HepG2 (cell line): ENCODE measurements around the gene HSPB8. TPM values are rescaled to one million over a fixed set of nuclear protein-coding genes. Genes with fewer than 3 reads are reported as not detected.

Experiments used
- ATAC-seq: fragments of 200-7000 bp; cut with Tn5 transposase; 3 replicates; pipeline ENCODE4 v1.9.1; 2020; ENCODE audit warnings: mild to moderate bottlenecking, moderate library complexity
- BruUV-seq: library from RNA; stranded (reverse); fragments of 400-500 nt; replicated peaks from 2 replicates; lab custom pipeline; 2021; lab: Mats Ljungman, UMichigan
- CTCF ChIA-PET: fragments of 300-600 bp; formaldehyde crosslinking; extraction: SDS; loops from one replicate; lab custom pipeline; 2021; ENCODE audit warnings: low total read pairs, inconsistent platforms, low intra/inter-chr PET ratio; lab: Yijun Ruan, JAX
- POLR2A ChIA-PET: fragments of 350-600 bp; sonication (Branson Sonifier 250); formaldehyde crosslinking; loops from one replicate; lab custom pipeline; 2020; ENCODE audit warnings: antibody characterized with exemption, inconsistent platforms; lab: Yijun Ruan, JAX
- DNase-seq: peaks from one replicate; pipeline ENCODE4 v3.0.0-alpha.2; 2015; ENCODE audit warnings: low spot score
- FAIRE-seq: peaks from 3 replicates; lab custom pipeline; 2011; peaks lifted over from hg19 to GRCh38; lab: Jason Lieb, UNC
- H2AFZ ChIP-seq: one replicate; pipeline ENCODE4 v1.6.1; 2011; ENCODE audit warnings: low read length, inconsistent platforms
- H3K27ac ChIP-seq: fragments of 300-600 bp; 3 replicates; pipeline ENCODE4 v1.8.0; 2011; ENCODE audit warnings: mixed run types, mild to moderate bottlenecking, mixed read lengths, low read length, inconsistent platforms; ENCODE audit not compliant: insufficient read depth; ENCODE audit errors: extremely low read length
- H3K27me3 ChIP-seq, 2 experiments: fragments of 200-600 bp in 1 of 2; 2 replicates in 1 of 2; 3 replicates in 1 of 2; pipeline versions ENCODE4 v1.6.0 to v1.8.0; 2011; ENCODE audit warnings: low read length in 2 of 2, mild to moderate bottlenecking in 2 of 2, moderate library complexity in 2 of 2, inconsistent platforms in 1 of 2; ENCODE audit not compliant: insufficient read depth in 2 of 2, control insufficient read depth in 1 of 2
- H3K36me3 ChIP-seq, 2 experiments: fragments of 200-600 bp in 1 of 2; replicated peaks in 1 of 2; 2 replicates in 1 of 2; 3 replicates in 1 of 2; pipeline versions ENCODE4 v1.5.1 to v1.8.0; 2011; ENCODE audit warnings: low read length in 2 of 2, inconsistent platforms in 1 of 2; ENCODE audit not compliant: insufficient read depth in 2 of 2, control insufficient read depth in 1 of 2
- H3K4me1 ChIP-seq: 2 replicates; pipeline ENCODE4 v1.5.1; 2012; ENCODE audit warnings: low read length, inconsistent platforms; ENCODE audit not compliant: insufficient read depth
- H3K4me2 ChIP-seq: 2 replicates; pipeline ENCODE4 v1.6.0; 2011; ENCODE audit warnings: low read depth, low read length, inconsistent platforms
- H3K4me3 ChIP-seq, 3 experiments: fragments of 200-600 bp in 1 of 3; sonication (generic), shearing (Covaris generic) in 1 of 3; replicated peaks in 1 of 3; 2 replicates each; pipeline ENCODE4 v1.5.1; 2011 to 2016; ENCODE audit warnings: low read length in 3 of 3, inconsistent platforms in 2 of 3, low read depth in 2 of 3, mild to moderate bottlenecking in 2 of 3, control low read depth in 1 of 3, mixed read lengths in 1 of 3; ENCODE audit not compliant: insufficient read depth in 1 of 3
- H3K79me2 ChIP-seq: one replicate; pipeline ENCODE4 v1.6.1; 2011; ENCODE audit warnings: low read length, inconsistent platforms; ENCODE audit not compliant: insufficient read depth
- H3K9ac ChIP-seq: 2 replicates; pipeline ENCODE4 v1.6.0; 2011; ENCODE audit warnings: mild to moderate bottlenecking, low read depth, low read length, inconsistent platforms; ENCODE audit not compliant: insufficient read depth
- H3K9me3 ChIP-seq: 2 replicates; pipeline ENCODE4 v1.5.1; 2012; ENCODE audit warnings: mild to moderate bottlenecking, low read length
- H4K20me1 ChIP-seq: 2 replicates; pipeline ENCODE4 v1.6.0; 2011; ENCODE audit warnings: inconsistent platforms, mild to moderate bottlenecking, low read length, moderate library complexity; ENCODE audit not compliant: insufficient read depth
- ARID2 ChIP-seq: sonication (generic); formaldehyde crosslinking; IDR thresholded peaks from 2 replicates; pipeline ENCODE4 v1.8.1; 2022; ENCODE audit warnings: mild to moderate bottlenecking, missing genetic modification reagents, borderline replicate concordance
- SRSF9 ChIP-seq: fragments of 200-400 bp; formaldehyde crosslinking; IDR thresholded peaks from 2 replicates; pipeline ENCODE4 v1.6.1; 2018; ENCODE audit warnings: borderline replicate concordance, mild to moderate bottlenecking, low read depth, low read length; ENCODE audit not compliant: insufficient read depth, poor library complexity, severe bottlenecking
- TAF15 ChIP-seq: fragments of 200-400 bp; formaldehyde crosslinking; IDR thresholded peaks from one replicate; pipeline ENCODE4 v1.6.1; 2018; ENCODE audit warnings: mild to moderate bottlenecking, low read depth, low read length; ENCODE audit not compliant: poor library complexity, severe bottlenecking
- ZNF280B ChIP-seq: sonication (generic); formaldehyde crosslinking; IDR thresholded peaks from 2 replicates; pipeline ENCODE4 v1.5.0; 2020; ENCODE audit warnings: missing genetic modification reagents, mild to moderate bottlenecking, borderline replicate concordance
- ZNF549 ChIP-seq: sonication (generic); formaldehyde crosslinking; IDR thresholded peaks from 2 replicates; pipeline ENCODE4 v1.5.0; 2020; ENCODE audit warnings: missing genetic modification reagents
- WGBS: methylation state at CpG from one replicate; pipeline ENCODE4 v1.1.6; 2017; ENCODE audit warnings: low lambda C conversion rate; 5-methylcytosine and 5-hydroxymethylcytosine counted together
- in situ Hi-C: cut with HindIII; loops from 2 replicates; pipeline ENCODE4 v1.10.0; 2017; ENCODE audit warnings: low pct_unique_long_range_greater_than_20kb; ENCODE audit not compliant: extremely low pct_ligation_motif_present
- intact Hi-C: fragments of 100-400 bp; cut with micrococcal nuclease; formaldehyde crosslinking; loops from one replicate; pipeline ENCODE4 v1.10.0; 2022; ENCODE audit not compliant: unreplicated experiment
- polyA plus RNA-seq, 8 experiments: library from polyadenylated mRNA; depleted of rRNA in 3 of 8; stranded (reverse) in 7 of 8; unstranded in 1 of 8; fragments of >200 nt; fragmentation: Illumina TruSeq in 4 of 8; extraction: Trizol in 4 of 8; gene quantifications; 2 replicates each; pipeline versions ENCODE4 v1.2.1 to v1.2.3, GENCODE V29; 2011 to 2016; ENCODE audit warnings: low read depth in 4 of 8, missing spikeins in 1 of 8, mixed read lengths in 1 of 8; ENCODE audit not compliant: insufficient read depth in 1 of 8
- total RNA-seq, 5 experiments: library from RNA; depleted of rRNA; stranded (reverse); fragments of >200 nt; fragmentation: Illumina TruSeq; extraction: Trizol; gene quantifications; 2 replicates each; pipeline ENCODE4 v1.2.3, GENCODE V29; 2016; ENCODE audit warnings: low read depth in 1 of 5
- TF ChIP-seq, protein P1 (sequence below): sonication (generic); formaldehyde crosslinking; IDR thresholded peaks from 2 replicates; pipeline ENCODE4 v1.4.0; 2020; ENCODE audit warnings: missing genetic modification reagents
- TF ChIP-seq, protein P2 (sequence below): sonication (generic); formaldehyde crosslinking; IDR thresholded peaks from 2 replicates; pipeline ENCODE4 v1.5.0; 2020; ENCODE audit warnings: mild to moderate bottlenecking, missing genetic modification reagents
- TF ChIP-seq, protein P3 (sequence below): sonication (generic); formaldehyde crosslinking; IDR thresholded peaks from 2 replicates; pipeline ENCODE4 v1.4.0; 2020; ENCODE audit warnings: low read depth, mild to moderate bottlenecking, missing genetic modification reagents

Gene HSPB8
- total and polyA plus RNA-seq, 2 of the 13 experiments (the other 11 are each of a cell fraction or from before 2014, with no cell fraction given): 0.49 to 0.54 TPM

DNA sequence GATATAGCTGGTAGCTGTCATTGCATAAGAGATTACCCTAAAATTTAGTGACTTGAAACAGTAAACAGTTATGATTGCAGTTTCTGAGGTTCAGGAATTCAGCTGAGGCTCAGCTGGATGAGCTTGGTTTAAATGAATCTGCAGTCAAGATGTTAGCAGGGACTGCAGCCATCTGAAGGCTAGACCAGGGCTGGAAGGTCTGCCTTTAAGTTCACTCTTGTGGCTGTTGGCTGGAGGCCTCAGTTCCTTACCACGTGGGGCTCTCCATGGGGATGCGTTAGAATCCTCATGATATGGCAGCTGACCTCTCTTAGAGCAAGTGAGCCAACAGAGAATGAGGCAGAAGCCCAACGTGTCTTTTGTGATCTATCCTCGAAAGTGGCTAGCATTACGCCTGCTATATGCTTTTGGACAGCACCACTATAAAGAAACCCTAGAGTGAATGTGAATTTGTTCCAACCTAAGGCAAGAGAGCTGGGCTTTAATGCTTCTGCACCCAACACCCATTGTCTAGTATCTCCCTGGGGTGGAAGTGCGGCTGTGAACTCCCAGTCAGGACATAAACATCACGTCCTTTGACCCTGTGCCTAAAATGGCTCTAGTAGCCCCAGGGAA, 26.0 kb downstream of the HSPB8 start (continued):
- no peak for TF ChIP-seq TAF15
- TF ChIP-seq, all 625 proteins: peak for 0

DNA sequence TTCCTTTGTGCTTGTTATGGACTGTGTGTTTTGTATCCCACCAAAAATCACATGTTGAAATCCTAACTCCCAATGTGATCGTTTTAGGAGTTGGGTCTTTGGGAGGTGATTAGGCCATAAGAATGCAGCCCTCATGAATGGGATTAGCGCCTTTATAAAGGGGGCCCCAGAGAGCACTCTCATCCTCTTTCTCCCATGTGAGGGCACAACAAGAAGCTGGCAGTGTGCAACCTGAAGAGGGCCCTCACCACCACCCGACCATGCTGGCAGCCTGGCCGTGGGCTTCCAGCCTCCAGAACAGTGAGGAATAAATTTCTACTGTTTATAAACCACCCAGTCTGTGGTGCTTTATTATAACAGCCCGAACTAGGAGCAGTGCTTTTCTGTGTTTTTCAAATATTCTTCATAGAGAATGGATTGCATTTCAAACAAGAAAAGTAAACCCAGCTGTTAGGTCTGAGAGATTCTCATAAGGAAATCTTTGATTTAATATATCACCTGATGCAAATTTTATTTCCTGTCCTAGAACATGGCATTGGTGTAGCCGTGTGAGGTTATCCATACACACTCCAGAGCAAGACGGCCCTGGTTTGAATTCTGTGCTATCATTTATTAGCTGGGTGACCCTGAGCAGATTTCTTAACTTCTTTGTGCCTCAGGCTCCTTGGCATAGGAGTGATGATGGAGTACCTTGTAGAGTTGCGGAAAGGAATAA, 27.8 kb downstream of the HSPB8 start:
- no peak for ATAC-seq

More for the DNA sequence above, 27.8 kb downstream of the HSPB8 start:
- CTCF ChIA-PET: no interaction called here
- BruUV-seq: no TSS peak
- intact Hi-C loops: no loop called here
- Histone ChIP-seq H2AFZ (no peak overlapping the region), H3K36me3 (no peaks in the 10 kb centered on the region), H3K4me1 (no peaks in the 10 kb centered on the region), H4K20me1 (no peaks in the 10 kb centered on the region), H3K27me3 (no peaks in the 10 kb centered on the region; a peak in 1 of 5 replicates)
- POLR2A ChIA-PET: no interaction called here
- 18% methylated on average over 8 of the region's 8 CpGs for WGBS
- FAIRE-seq: no peak
- TF ChIP-seq ARID2: no peak
- TF ChIP-seq, protein P1, sequence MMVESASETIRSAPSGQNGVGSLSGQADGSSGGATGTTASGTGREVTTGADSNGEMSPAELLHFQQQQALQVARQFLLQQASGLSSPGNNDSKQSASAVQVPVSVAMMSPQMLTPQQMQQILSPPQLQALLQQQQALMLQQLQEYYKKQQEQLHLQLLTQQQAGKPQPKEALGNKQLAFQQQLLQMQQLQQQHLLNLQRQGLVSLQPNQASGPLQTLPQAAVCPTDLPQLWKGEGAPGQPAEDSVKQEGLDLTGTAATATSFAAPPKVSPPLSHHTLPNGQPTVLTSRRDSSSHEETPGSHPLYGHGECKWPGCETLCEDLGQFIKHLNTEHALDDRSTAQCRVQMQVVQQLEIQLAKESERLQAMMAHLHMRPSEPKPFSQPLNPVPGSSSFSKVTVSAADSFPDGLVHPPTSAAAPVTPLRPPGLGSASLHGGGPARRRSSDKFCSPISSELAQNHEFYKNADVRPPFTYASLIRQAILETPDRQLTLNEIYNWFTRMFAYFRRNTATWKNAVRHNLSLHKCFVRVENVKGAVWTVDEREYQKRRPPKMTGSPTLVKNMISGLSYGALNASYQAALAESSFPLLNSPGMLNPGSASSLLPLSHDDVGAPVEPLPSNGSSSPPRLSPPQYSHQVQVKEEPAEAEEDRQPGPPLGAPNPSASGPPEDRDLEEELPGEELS: no peak
- TF ChIP-seq, protein P2, sequence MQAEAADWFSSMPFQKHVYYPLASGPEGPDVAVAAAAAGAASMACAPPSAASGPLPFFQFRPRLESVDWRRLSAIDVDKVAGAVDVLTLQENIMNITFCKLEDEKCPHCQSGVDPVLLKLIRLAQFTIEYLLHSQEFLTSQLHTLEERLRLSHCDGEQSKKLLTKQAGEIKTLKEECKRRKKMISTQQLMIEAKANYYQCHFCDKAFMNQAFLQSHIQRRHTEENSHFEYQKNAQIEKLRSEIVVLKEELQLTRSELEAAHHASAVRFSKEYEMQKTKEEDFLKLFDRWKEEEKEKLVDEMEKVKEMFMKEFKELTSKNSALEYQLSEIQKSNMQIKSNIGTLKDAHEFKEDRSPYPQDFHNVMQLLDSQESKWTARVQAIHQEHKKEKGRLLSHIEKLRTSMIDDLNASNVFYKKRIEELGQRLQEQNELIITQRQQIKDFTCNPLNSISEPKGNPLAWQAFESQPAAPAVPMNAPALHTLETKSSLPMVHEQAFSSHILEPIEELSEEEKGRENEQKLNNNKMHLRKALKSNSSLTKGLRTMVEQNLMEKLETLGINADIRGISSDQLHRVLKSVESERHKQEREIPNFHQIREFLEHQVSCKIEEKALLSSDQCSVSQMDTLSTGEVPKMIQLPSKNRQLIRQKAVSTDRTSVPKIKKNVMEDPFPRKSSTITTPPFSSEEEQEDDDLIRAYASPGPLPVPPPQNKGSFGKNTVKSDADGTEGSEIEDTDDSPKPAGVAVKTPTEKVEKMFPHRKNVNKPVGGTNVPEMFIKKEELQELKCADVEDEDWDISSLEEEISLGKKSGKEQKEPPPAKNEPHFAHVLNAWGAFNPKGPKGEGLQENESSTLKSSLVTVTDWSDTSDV (CRISPR knock-in tag): no peak
- TF ChIP-seq ZNF549: no peak
- no peak for TF ChIP-seq SRSF9
- no peak for TF ChIP-seq ZNF280B (CRISPR knock-in tag)
- TF ChIP-seq, protein P3, sequence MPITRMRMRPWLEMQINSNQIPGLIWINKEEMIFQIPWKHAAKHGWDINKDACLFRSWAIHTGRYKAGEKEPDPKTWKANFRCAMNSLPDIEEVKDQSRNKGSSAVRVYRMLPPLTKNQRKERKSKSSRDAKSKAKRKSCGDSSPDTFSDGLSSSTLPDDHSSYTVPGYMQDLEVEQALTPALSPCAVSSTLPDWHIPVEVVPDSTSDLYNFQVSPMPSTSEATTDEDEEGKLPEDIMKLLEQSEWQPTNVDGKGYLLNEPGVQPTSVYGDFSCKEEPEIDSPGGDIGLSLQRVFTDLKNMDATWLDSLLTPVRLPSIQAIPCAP: no peak
- TF ChIP-seq, all 625 proteins: peak for 0
- DNase-seq: no peak
- Histone ChIP-seq H3K79me2 (no peaks in the 10 kb centered on the region), H3K9ac (no peak overlapping the region), H3K27ac (no peak overlapping the region), H3K4me2 (no peak overlapping the region), H3K4me3 (no peak overlapping the region), H3K9me3 (no peaks in the 10 kb centered on the region)
- in situ Hi-C loops: no loop called here
